SW 1271 (cell line): ENCODE results near the gene SH2D1A.
"Not testable (repeated sequence)": the region's sequence is repeated elsewhere in the genome, so short reads cannot be mapped to it uniquely, and the experiment has no call there.

Experiments used
- DNase-seq, 2 experiments: peaks; one replicate each; lab custom pipeline; 2025; lab: John Stamatoyannopoulos, UW

Gene SH2D1A

GRCh38 chrX:124354648-124355047 is 8.3 kb downstream of the SH2D1A start:
- DNase-seq: no peak

GRCh38 chrX:124358800-124359383 is 12.5 kb downstream of the SH2D1A start:
- no peak for DNase-seq

- DNase-seq: no peak
Measured at GRCh38 chrX:124362072-124362471, 15.7 kb downstream of the SH2D1A start.

- DNase-seq: no peak
Measured at GRCh38 chrX:124362761-124363160, 16.4 kb downstream of the SH2D1A start.

- DNase-seq: no peak
Measured at GRCh38 chrX:124369722-124370121, 23.4 kb downstream of the SH2D1A start.

GRCh38 chrX:124373348-124373747 is 27.0 kb downstream of the SH2D1A start:
- no peak for DNase-seq

- no peak for DNase-seq
Measured at GRCh38 chrX:124378643-124379042, 32.3 kb downstream of the SH2D1A start.

- no peak for DNase-seq
Measured at GRCh38 chrX:124383354-124383753, 37.0 kb downstream of the SH2D1A start.

GRCh38 chrX:124386401-124386800 is 40.0 kb downstream of the SH2D1A start:
- DNase-seq: no peak

- peak in 1 of 2 experiments; percentile 35 for DNase-seq
Measured at GRCh38 chrX:124388562-124388961, 42.2 kb downstream of the SH2D1A start.

GRCh38 chrX:124392794-124393193 is 46.4 kb downstream of the SH2D1A start:
- no peak for DNase-seq

- DNase-seq: no peak
Measured at GRCh38 chrX:124393238-124393637, 46.9 kb downstream of the SH2D1A start.

GRCh38 chrX:124393659-124394058 is 47.3 kb downstream of the SH2D1A start:
- no peak for DNase-seq

- DNase-seq: no peak
Measured at GRCh38 chrX:124395145-124395880, 49.0 kb downstream of the SH2D1A start.

- no peak for DNase-seq
Measured at GRCh38 chrX:124401696-124402095, 55.3 kb downstream of the SH2D1A start.

GRCh38 chrX:124405868-124406267 is 59.5 kb downstream of the SH2D1A start:
- no peak for DNase-seq

GRCh38 chrX:124406294-124407014 is 60.1 kb downstream of the SH2D1A start:
- peak; percentile 2 to 39 for DNase-seq

- no peak for DNase-seq
Measured at GRCh38 chrX:124407226-124407625, 60.9 kb downstream of the SH2D1A start.

GRCh38 chrX:124408380-124408779 is 62.0 kb downstream of the SH2D1A start:
- not testable (repeated sequence) for DNase-seq

GRCh38 chrX:124413244-124413643 is 66.9 kb downstream of the SH2D1A start:
- no peak for DNase-seq

GRCh38 chrX:124414281-124414680 is 67.9 kb downstream of the SH2D1A start:
- DNase-seq: no peak

- DNase-seq: no peak
Measured at GRCh38 chrX:124415115-124415800, 68.9 kb downstream of the SH2D1A start.
